A673 (cell line): Measurements from ENCODE around the gene MET.

ENCODE experiments used
- EZH2 ChIP-seq: fragments of 200-600 bp; sonication (generic); IDR thresholded peaks from 2 replicates; pipeline ENCODE4 v1.6.1; 2017; ENCODE audit warnings: borderline replicate concordance, low read depth, mild to moderate bottlenecking, mixed read lengths, antibody characterized with exemption, low read length; ENCODE audit not compliant: poor library complexity, severe bottlenecking
- TF ChIP-seq, protein P1 (sequence below): fragments of 300-800, 200-600 bp; sonication (generic); conservative IDR thresholded peaks from 2 replicates; pipeline ENCODE4 v1.5.1; 2017; ENCODE audit warnings: low read depth, mild to moderate bottlenecking, antibody characterized with exemption, low read length, moderate library complexity, mixed read lengths

DNA sequence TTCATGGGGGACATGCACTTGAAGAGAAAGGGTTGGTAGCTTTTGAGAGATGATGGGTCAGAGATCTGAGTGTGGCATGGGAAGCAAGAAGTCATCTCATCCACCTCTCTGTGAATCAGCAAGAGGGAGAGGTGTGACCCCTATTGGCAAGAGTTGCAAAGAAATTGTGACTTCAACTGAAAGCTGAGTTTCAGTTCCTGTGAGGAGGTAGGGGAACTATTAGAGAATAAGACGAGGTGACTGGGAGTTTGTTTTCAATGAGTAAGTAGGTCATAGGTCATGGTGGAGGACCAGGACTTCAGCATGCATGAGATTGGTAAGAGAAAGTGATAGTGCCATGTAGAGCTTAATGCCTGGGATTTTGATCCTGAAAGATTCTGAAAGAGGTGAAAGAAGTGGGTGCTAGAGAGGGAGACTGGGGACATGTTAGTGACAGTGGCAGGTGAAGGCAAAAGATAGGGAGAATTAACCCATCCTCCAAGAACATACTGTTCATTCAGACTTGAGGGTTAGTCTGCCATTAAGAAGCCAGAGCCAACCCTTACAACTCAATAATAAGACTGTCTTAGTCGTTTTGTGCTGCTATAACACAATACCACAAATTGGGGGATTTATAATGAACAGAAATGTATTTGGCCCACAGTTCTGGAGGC is 114.9 kb downstream of the MET start:
- TF ChIP-seq, protein P1, sequence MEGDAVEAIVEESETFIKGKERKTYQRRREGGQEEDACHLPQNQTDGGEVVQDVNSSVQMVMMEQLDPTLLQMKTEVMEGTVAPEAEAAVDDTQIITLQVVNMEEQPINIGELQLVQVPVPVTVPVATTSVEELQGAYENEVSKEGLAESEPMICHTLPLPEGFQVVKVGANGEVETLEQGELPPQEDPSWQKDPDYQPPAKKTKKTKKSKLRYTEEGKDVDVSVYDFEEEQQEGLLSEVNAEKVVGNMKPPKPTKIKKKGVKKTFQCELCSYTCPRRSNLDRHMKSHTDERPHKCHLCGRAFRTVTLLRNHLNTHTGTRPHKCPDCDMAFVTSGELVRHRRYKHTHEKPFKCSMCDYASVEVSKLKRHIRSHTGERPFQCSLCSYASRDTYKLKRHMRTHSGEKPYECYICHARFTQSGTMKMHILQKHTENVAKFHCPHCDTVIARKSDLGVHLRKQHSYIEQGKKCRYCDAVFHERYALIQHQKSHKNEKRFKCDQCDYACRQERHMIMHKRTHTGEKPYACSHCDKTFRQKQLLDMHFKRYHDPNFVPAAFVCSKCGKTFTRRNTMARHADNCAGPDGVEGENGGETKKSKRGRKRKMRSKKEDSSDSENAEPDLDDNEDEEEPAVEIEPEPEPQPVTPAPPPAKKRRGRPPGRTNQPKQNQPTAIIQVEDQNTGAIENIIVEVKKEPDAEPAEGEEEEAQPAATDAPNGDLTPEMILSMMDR = peak; percentile 64
- TF ChIP-seq EZH2 = no peak
